ENCODE data around the gene GPC6.

The GPC6 gene

GRCh38 chr13:94028234-94028633 is 801.6 kb downstream of the GPC6 start:
- Histone ChIP-seq H3K18ac (ENCODE audit: low read depth in 1 of 2, low read length in 2 of 2) (peak overlapping the region in 1 of 2 experiments; percentile 8), H2BK5ac (ENCODE audit: low read depth, low read length, poor library complexity, severe bottlenecking) (no peak overlapping the region), H4K91ac (ENCODE audit: low read length) (no peak overlapping the region), H2BK120ac (ENCODE audit: low read depth, low read length) (no peak overlapping the region), H3K4me3 (ENCODE audit: insufficient read depth in 1 of 2, low read depth in 1 of 2, low read length in 2 of 2) (no peak overlapping the region), H4K8ac (ENCODE audit: low read length) (no peak overlapping the region), H2BK12ac (ENCODE audit: low read length in 2 of 2) (no peak overlapping the region), H3K23ac (ENCODE audit: low read length in 2 of 2) (no peak overlapping the region), H3K14ac (ENCODE audit: low read length in 2 of 2) (no peak overlapping the region), H3K27ac (ENCODE audit: low read length, poor library complexity, severe bottlenecking) (no peak overlapping the region), H3K36me3 (ENCODE audit: control insufficient read depth in 1 of 2, insufficient read depth in 2 of 2, low read depth in 1 of 2, low read length in 2 of 2) (no peaks in the 10 kb centered on the region), H3K9ac (ENCODE audit: low read length) (no peak overlapping the region), H2BK15ac (ENCODE audit: low read depth, poor library complexity, severe bottlenecking) (no peak overlapping the region), H3K79me1 (replicated peaks; ENCODE audit: low read length, poor library complexity, severe bottlenecking) (no peaks in the 10 kb centered on the region), H3K4me2 (ENCODE audit: low read length, poor library complexity, severe bottlenecking) (no peak overlapping the region), H3K4ac (ENCODE audit: low read depth in 1 of 2, low read length in 2 of 2) (no peak overlapping the region), H2AFZ (ENCODE audit: low read depth, low read length) (no peak overlapping the region), H3K4me1 (ENCODE audit: control insufficient read depth, insufficient read depth, low read depth, low read length) (peaks cover 2% of the 10 kb centered on the region), H3K9me3 (ENCODE audit: control insufficient read depth, low read length) (no peaks in the 10 kb centered on the region), H3K27me3 (ENCODE audit: control insufficient read depth in 1 of 2, insufficient read depth in 1 of 2, low read length in 2 of 2) (no peaks in the 10 kb centered on the region), H2AK5ac (ENCODE audit: low read length, severe bottlenecking) (no peak overlapping the region)
- no CpG with 5 or more reads among the region's 2 CpGs for WGBS
- DNase-seq: peak; percentile 45

DNA sequence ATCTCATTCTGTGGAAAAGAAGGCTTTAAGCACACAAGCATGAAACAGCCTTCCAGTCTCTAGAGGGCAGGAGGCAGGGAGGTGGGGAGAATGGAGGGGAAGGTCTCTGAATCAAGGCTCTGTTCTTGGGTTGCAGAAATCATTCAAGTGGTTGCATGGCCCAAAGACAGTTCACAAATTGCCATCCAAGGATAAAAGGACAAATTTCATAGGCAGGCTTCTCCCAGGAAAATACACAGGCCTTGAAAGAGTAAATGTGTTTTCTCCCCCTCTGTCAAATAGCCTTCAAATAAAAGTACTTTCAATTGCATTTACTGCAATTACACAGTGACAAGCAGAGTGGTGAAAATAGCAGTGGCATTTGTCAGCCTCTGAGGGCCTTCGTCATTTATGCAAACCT is 802.0 kb downstream of the GPC6 start:
- H3K4me3 ChIP-seq (ENCODE audit: insufficient read depth in 1 of 2, low read depth in 1 of 2, low read length in 2 of 2): no peak overlapping the region
- H3K23ac ChIP-seq (ENCODE audit: low read length in 2 of 2): no peak overlapping the region
- H3K18ac ChIP-seq (ENCODE audit: low read depth in 1 of 2, low read length in 2 of 2): peak overlapping the region in 1 of 2 experiments; percentile 29
- H3K9me3 ChIP-seq (ENCODE audit: control insufficient read depth, low read length): no peaks in the 10 kb centered on the region
- H2BK5ac ChIP-seq (ENCODE audit: low read depth, low read length, poor library complexity, severe bottlenecking): no peak overlapping the region
- H3K4me1 ChIP-seq (ENCODE audit: control insufficient read depth, insufficient read depth, low read depth, low read length): peaks cover 2% of the 10 kb centered on the region
- H4K8ac ChIP-seq (ENCODE audit: low read length): no peak overlapping the region
- H2AK5ac ChIP-seq (ENCODE audit: low read length, severe bottlenecking): no peak overlapping the region
- H3K36me3 ChIP-seq (ENCODE audit: control insufficient read depth in 1 of 2, insufficient read depth in 2 of 2, low read depth in 1 of 2, low read length in 2 of 2): no peaks in the 10 kb centered on the region
- H3K4ac ChIP-seq (ENCODE audit: low read depth in 1 of 2, low read length in 2 of 2): no peak overlapping the region
- no peak overlapping the region for H3K9ac ChIP-seq (ENCODE audit: low read length)
- peak; percentile 9 for DNase-seq
- no peaks in the 10 kb centered on the region for H3K27me3 ChIP-seq (ENCODE audit: control insufficient read depth in 1 of 2, insufficient read depth in 1 of 2, low read length in 2 of 2)
- H3K14ac ChIP-seq (ENCODE audit: low read length in 2 of 2): no peak overlapping the region
- no peak overlapping the region for H3K27ac ChIP-seq (ENCODE audit: low read length, poor library complexity, severe bottlenecking)
- no peaks in the 10 kb centered on the region for H3K79me1 ChIP-seq (replicated peaks; ENCODE audit: low read length, poor library complexity, severe bottlenecking)
- WGBS: 58% methylated on average over 1 of the region's 1 CpG
- H3K4me2 ChIP-seq (ENCODE audit: low read length, poor library complexity, severe bottlenecking): no peak overlapping the region
- no peak overlapping the region for H4K91ac ChIP-seq (ENCODE audit: low read length)
- peak overlapping the region in 1 of 2 experiments; percentile 6 for H2BK12ac ChIP-seq (ENCODE audit: low read length in 2 of 2)
- no peak overlapping the region for H2BK15ac ChIP-seq (ENCODE audit: low read depth, poor library complexity, severe bottlenecking)
- H2BK120ac ChIP-seq (ENCODE audit: low read depth, low read length): no peak overlapping the region
- no peak overlapping the region for H2AFZ ChIP-seq (ENCODE audit: low read depth, low read length)

GRCh38 chr13:94030415-94031119 is 804.0 kb downstream of the GPC6 start:
- Histone ChIP-seq H3K4me3 (ENCODE audit: insufficient read depth in 1 of 2, low read depth in 1 of 2, low read length in 2 of 2) (no peak overlapping the region), H3K23ac (ENCODE audit: low read length in 2 of 2) (no peak overlapping the region), H2BK5ac (ENCODE audit: low read depth, low read length, poor library complexity, severe bottlenecking) (no peak overlapping the region), H3K27me3 (ENCODE audit: control insufficient read depth in 1 of 2, insufficient read depth in 1 of 2, low read length in 2 of 2) (no peaks in the 10 kb centered on the region), H4K91ac (ENCODE audit: low read length) (no peak overlapping the region), H2BK15ac (ENCODE audit: low read depth, poor library complexity, severe bottlenecking) (no peak overlapping the region), H2AK5ac (ENCODE audit: low read length, severe bottlenecking) (no peak overlapping the region), H2AFZ (ENCODE audit: low read depth, low read length) (no peak overlapping the region), H3K9me3 (ENCODE audit: control insufficient read depth, low read length) (no peaks in the 10 kb centered on the region), H3K79me1 (replicated peaks; ENCODE audit: low read length, poor library complexity, severe bottlenecking) (no peaks in the 10 kb centered on the region), H3K14ac (ENCODE audit: low read length in 2 of 2) (no peak overlapping the region), H4K8ac (ENCODE audit: low read length) (no peak overlapping the region), H3K4me2 (ENCODE audit: low read length, poor library complexity, severe bottlenecking) (no peak overlapping the region), H3K36me3 (ENCODE audit: control insufficient read depth in 1 of 2, insufficient read depth in 2 of 2, low read depth in 1 of 2, low read length in 2 of 2) (no peaks in the 10 kb centered on the region), H3K4me1 (ENCODE audit: control insufficient read depth, insufficient read depth, low read depth, low read length) (peaks cover 2% of the 10 kb centered on the region), H2BK120ac (ENCODE audit: low read depth, low read length) (no peak overlapping the region), H3K18ac (ENCODE audit: low read depth in 1 of 2, low read length in 2 of 2) (no peak overlapping the region), H3K9ac (ENCODE audit: low read length) (no peak overlapping the region), H2BK12ac (ENCODE audit: low read length in 2 of 2) (no peak overlapping the region), H3K4ac (ENCODE audit: low read depth in 1 of 2, low read length in 2 of 2) (no peak overlapping the region), H3K27ac (ENCODE audit: low read length, poor library complexity, severe bottlenecking) (no peak overlapping the region)
- DNase-seq: peak; percentile 83
- 46% methylated on average over 10 of the region's 14 CpGs for WGBS

- Histone ChIP-seq H3K4me1 (ENCODE audit: control insufficient read depth, insufficient read depth, low read depth, low read length) (peaks cover 2% of the 10 kb centered on the region), H3K4me3 (ENCODE audit: insufficient read depth in 1 of 2, low read depth in 1 of 2, low read length in 2 of 2) (no peak overlapping the region), H3K79me1 (replicated peaks; ENCODE audit: low read length, poor library complexity, severe bottlenecking) (no peaks in the 10 kb centered on the region), H3K36me3 (ENCODE audit: control insufficient read depth in 1 of 2, insufficient read depth in 2 of 2, low read depth in 1 of 2, low read length in 2 of 2) (no peaks in the 10 kb centered on the region), H3K14ac (ENCODE audit: low read length in 2 of 2) (no peak overlapping the region), H3K9ac (ENCODE audit: low read length) (no peak overlapping the region), H2BK15ac (ENCODE audit: low read depth, poor library complexity, severe bottlenecking) (no peak overlapping the region), H3K9me3 (ENCODE audit: control insufficient read depth, low read length) (no peaks in the 10 kb centered on the region), H4K91ac (ENCODE audit: low read length) (peak overlapping the region; percentile 64), H3K18ac (ENCODE audit: low read depth in 1 of 2, low read length in 2 of 2) (peak overlapping the region; percentile 31 to 80), H2BK120ac (ENCODE audit: low read depth, low read length) (no peak overlapping the region), H3K23ac (ENCODE audit: low read length in 2 of 2) (no peak overlapping the region), H2BK5ac (ENCODE audit: low read depth, low read length, poor library complexity, severe bottlenecking) (no peak overlapping the region), H4K8ac (ENCODE audit: low read length) (no peak overlapping the region), H3K27me3 (ENCODE audit: control insufficient read depth in 1 of 2, insufficient read depth in 1 of 2, low read length in 2 of 2) (no peaks in the 10 kb centered on the region), H2AK5ac (ENCODE audit: low read length, severe bottlenecking) (no peak overlapping the region), H3K4me2 (ENCODE audit: low read length, poor library complexity, severe bottlenecking) (no peak overlapping the region), H2BK12ac (ENCODE audit: low read length in 2 of 2) (peak overlapping the region in 1 of 2 experiments; percentile 86), H3K4ac (ENCODE audit: low read depth in 1 of 2, low read length in 2 of 2) (peak overlapping the region in 1 of 2 experiments; percentile 29), H2AFZ (ENCODE audit: low read depth, low read length) (no peak overlapping the region), H3K27ac (ENCODE audit: low read length, poor library complexity, severe bottlenecking) (no peak overlapping the region)
- peak; percentile 44 for DNase-seq
- WGBS: no CpG with 5 or more reads among the region's 3 CpGs
Measured at GRCh38 chr13:94031609-94032008, 805.0 kb downstream of the GPC6 start.

All from mesenchymal stem cell (in vitro differentiated cells and primary cell).